HCT116 (cell line): ENCODE data around the gene ORM1. TPM values are rescaled to one million over a fixed set of nuclear protein-coding genes. Genes with fewer than 3 reads are reported as not detected.

Source experiments
- ATAC-seq: fragments of 200-7000 bp; cut with Tn5 transposase; 2 replicates; pipeline ENCODE4 v1.9.1; 2020; ENCODE audit warnings: mild to moderate bottlenecking, moderate library complexity
- BruUV-seq: library from RNA; stranded (reverse); fragments of 400-500 nt; replicated peaks from 2 replicates; lab custom pipeline; 2021; lab: Mats Ljungman, UMichigan
- CTCF ChIA-PET: fragments of 300-600 bp; sonication (Branson Sonifier 250); formaldehyde crosslinking; loops from one replicate; lab custom pipeline; 2021; ENCODE audit warnings: antibody characterized with exemption; lab: Charles Lee
- POLR2A ChIA-PET: fragments of 300-600, 350-600 bp; sonication (Branson Sonifier 250); formaldehyde crosslinking; loops from one replicate; lab custom pipeline; 2021; ENCODE audit warnings: antibody characterized with exemption; lab: Charles Lee
- RAD21 ChIA-PET, 2 experiments: fragments of 300-600 bp; sonication (Branson Sonifier 250); formaldehyde crosslinking; loops; one replicate each; lab custom pipeline; 2023; ENCODE audit warnings: low total read pairs in 2 of 2; ENCODE audit not compliant: uncharacterized antibody in 2 of 2, unreplicated experiment in 2 of 2, low non-redundant PET in 1 of 2; lab: Charles Lee
- DNase-seq: peaks from one replicate; pipeline ENCODE4 v3.0.0-alpha.2; 2010; ENCODE audit warnings: low read depth, low spot score
- H2AFZ ChIP-seq: fragments of 200-600 bp; shearing (Covaris generic), sonication (generic); 2 replicates; pipeline ENCODE4 v1.6.1; 2017; ENCODE audit warnings: low read depth, mixed run types, mixed read lengths, antibody characterized with exemption, low read length; ENCODE audit not compliant: poor library complexity, severe bottlenecking
- H3K27ac ChIP-seq: 2 replicates; pipeline ENCODE4 v1.5.1; 2012; ENCODE audit warnings: low read depth, low read length
- H3K27me3 ChIP-seq: fragments of 200-600 bp; sonication (generic); 2 replicates; pipeline ENCODE4 v1.6.1; 2016; ENCODE audit warnings: mixed run types, low read length, mixed read lengths; ENCODE audit not compliant: insufficient read depth
- H3K36me3 ChIP-seq, 2 experiments: fragments of 200-500 bp in 1 of 2; fragments of 200-600 bp in 1 of 2; sonication (Bioruptor generic) in 1 of 2; sonication (generic) in 1 of 2; 2 replicates each; pipeline versions ENCODE4 v1.5.1 to v1.6.1; 2014 to 2016; ENCODE audit warnings: low read length in 2 of 2, inconsistent platforms in 1 of 2, mixed read lengths in 1 of 2, mixed run types in 1 of 2; ENCODE audit not compliant: insufficient read depth in 2 of 2, control insufficient read depth in 1 of 2
- H3K4me1 ChIP-seq, 2 experiments: fragments of 200-600 bp in 1 of 2; sonication (generic) in 1 of 2; 2 replicates each; pipeline versions ENCODE4 v1.5.1 to v1.6.1; 2012 to 2017; ENCODE audit warnings: low read length in 2 of 2, inconsistent platforms in 1 of 2, mild to moderate bottlenecking in 1 of 2, mixed read lengths in 1 of 2, mixed run types in 1 of 2, moderate library complexity in 1 of 2; ENCODE audit not compliant: insufficient read depth in 2 of 2, control insufficient read depth in 1 of 2
- H3K4me2 ChIP-seq: fragments of 200-600 bp; sonication (generic); 2 replicates; pipeline ENCODE4 v1.6.1; 2017; ENCODE audit warnings: mixed run types, low read length, mixed read lengths
- H3K4me3 ChIP-seq, 2 experiments: fragments of 200-600 bp in 1 of 2; sonication (generic) in 1 of 2; replicated peaks in 1 of 2; 2 replicates each; pipeline ENCODE4 v1.5.1; 2011 to 2016; ENCODE audit warnings: low read length in 2 of 2, control low read depth in 1 of 2, low read depth in 1 of 2, mild to moderate bottlenecking in 1 of 2, mixed read lengths in 1 of 2, mixed run types in 1 of 2
- H3K79me2 ChIP-seq: fragments of 200-600 bp; sonication (generic); 2 replicates; pipeline ENCODE4 v1.6.1; 2017; ENCODE audit warnings: mild to moderate bottlenecking, mixed run types, low read length, moderate library complexity, mixed read lengths; ENCODE audit not compliant: insufficient read depth
- H3K9ac ChIP-seq: fragments of 200-600 bp; sonication (generic); 2 replicates; pipeline ENCODE4 v1.6.1; 2016; ENCODE audit warnings: low read length, mixed read lengths
- H3K9me2 ChIP-seq: fragments of 200-600 bp; sonication (generic), shearing (Covaris generic); 2 replicates; pipeline ENCODE4 v1.6.1; 2017; ENCODE audit warnings: mixed run types, mild to moderate bottlenecking, moderate library complexity; ENCODE audit not compliant: insufficient read depth
- H3K9me3 ChIP-seq, 2 experiments: fragments of 200-500 bp in 1 of 2; fragments of 200-600 bp in 1 of 2; sonication (Bioruptor generic) in 1 of 2; sonication (generic) in 1 of 2; 2 replicates each; pipeline ENCODE4 v1.6.1; 2014 to 2017; ENCODE audit warnings: low read length in 2 of 2, mixed read lengths in 2 of 2, inconsistent platforms in 1 of 2, low read depth in 1 of 2, mild to moderate bottlenecking in 1 of 2, mixed run types in 1 of 2, moderate library complexity in 1 of 2; ENCODE audit not compliant: control insufficient read depth in 1 of 2, insufficient read depth in 1 of 2
- H4K20me1 ChIP-seq: fragments of 200-600 bp; sonication (generic), shearing (Covaris generic); 2 replicates; pipeline ENCODE4 v1.6.1; 2017; ENCODE audit warnings: mixed run types, mild to moderate bottlenecking, moderate library complexity; ENCODE audit not compliant: insufficient read depth
- CEBPB ChIP-seq: IDR thresholded peaks from 2 replicates; pipeline ENCODE4 v1.6.1; 2012; ENCODE audit warnings: low read depth
- ELF1 ChIP-seq: IDR thresholded peaks from 2 replicates; pipeline ENCODE4 v1.6.1; 2012; ENCODE audit warnings: low read depth, borderline replicate concordance
- EZH2 ChIP-seq: fragments of 200-600 bp; sonication (generic); IDR thresholded peaks from 2 replicates; pipeline ENCODE4 v1.6.1; 2017; ENCODE audit warnings: antibody characterized with exemption, mixed run types
- EZH2phosphoT487 ChIP-seq: fragments of 200-600 bp; IDR thresholded peaks from 2 replicates; pipeline ENCODE4 v1.6.1; 2018; ENCODE audit warnings: antibody characterized with exemption, borderline replicate concordance
- FOSL1 ChIP-seq: IDR thresholded peaks from 2 replicates; pipeline ENCODE4 v1.6.1; 2012; ENCODE audit warnings: low read depth
- JUND ChIP-seq: IDR thresholded peaks from 2 replicates; pipeline ENCODE4 v1.6.1; 2012
- POLR2A ChIP-seq: IDR thresholded peaks from 2 replicates; pipeline ENCODE4 v1.7.0; 2011; ENCODE audit warnings: borderline replicate concordance; ENCODE audit not compliant: insufficient read depth, insufficient read length; ENCODE audit errors: extremely low read depth
- RAD21 ChIP-seq: IDR thresholded peaks from 2 replicates; pipeline ENCODE4 v1.6.1; 2012; ENCODE audit warnings: low read depth, mild to moderate bottlenecking
- SIN3A ChIP-seq: IDR thresholded peaks from 2 replicates; pipeline ENCODE4 v1.6.1; 2012; ENCODE audit warnings: low read depth
- SP1 ChIP-seq: IDR thresholded peaks from 2 replicates; pipeline ENCODE4 v1.6.1; 2012; ENCODE audit warnings: low read depth
- SRF ChIP-seq: IDR thresholded peaks from 2 replicates; pipeline ENCODE4 v1.6.1; 2012; ENCODE audit warnings: low read depth
- TCF7L2 ChIP-seq: IDR thresholded peaks from 2 replicates; pipeline ENCODE4 v1.7.0; 2011; ENCODE audit warnings: borderline replicate concordance, inconsistent platforms; ENCODE audit not compliant: insufficient read depth, insufficient read length; ENCODE audit errors: extremely low read depth
- YY1 ChIP-seq: IDR thresholded peaks from 2 replicates; pipeline ENCODE4 v1.6.1; 2011; ENCODE audit warnings: low read length, low read depth, moderate library complexity, mild to moderate bottlenecking; ENCODE audit not compliant: insufficient replicate concordance; ENCODE audit errors: extremely low read depth
- ZFX ChIP-seq: fragments of 450-650 bp; IDR thresholded peaks from 2 replicates; pipeline ENCODE4 v1.6.1; 2017
- ZNF274 ChIP-seq: fragments of 200-500 bp; sonication (Bioruptor generic); IDR thresholded peaks from 2 replicates; pipeline ENCODE4 v1.6.1; 2014; ENCODE audit warnings: mild to moderate bottlenecking, low read depth, low read length, inconsistent platforms
- intact Hi-C: fragments of 100-400 bp; cut with micrococcal nuclease; formaldehyde crosslinking; loops from 2 replicates; pipeline ENCODE4 v1.10.0; 2022
- total RNA-seq: library from RNA; stranded (reverse); gene quantifications from one replicate; pipeline ENCODE4 v1.2.1, GENCODE V29; 2021; ENCODE audit not compliant: unreplicated experiment
- TF ChIP-seq, protein P1 (sequence below): IDR thresholded peaks from 2 replicates; pipeline ENCODE4 v1.6.1; 2012; ENCODE audit warnings: low read depth
- TF ChIP-seq, protein P2 (sequence below): IDR thresholded peaks from 2 replicates; pipeline ENCODE4 v1.6.1; 2012
- TF ChIP-seq, protein P3 (sequence below): IDR thresholded peaks from 2 replicates; pipeline ENCODE4 v1.6.1; 2011; ENCODE audit warnings: mild to moderate bottlenecking, low read length, moderate library complexity; ENCODE audit not compliant: insufficient replicate concordance; ENCODE audit errors: extremely low read depth

The ORM1 gene
- total RNA-seq, 1 experiment from 2014 or later = 5.6 TPM

DNA sequence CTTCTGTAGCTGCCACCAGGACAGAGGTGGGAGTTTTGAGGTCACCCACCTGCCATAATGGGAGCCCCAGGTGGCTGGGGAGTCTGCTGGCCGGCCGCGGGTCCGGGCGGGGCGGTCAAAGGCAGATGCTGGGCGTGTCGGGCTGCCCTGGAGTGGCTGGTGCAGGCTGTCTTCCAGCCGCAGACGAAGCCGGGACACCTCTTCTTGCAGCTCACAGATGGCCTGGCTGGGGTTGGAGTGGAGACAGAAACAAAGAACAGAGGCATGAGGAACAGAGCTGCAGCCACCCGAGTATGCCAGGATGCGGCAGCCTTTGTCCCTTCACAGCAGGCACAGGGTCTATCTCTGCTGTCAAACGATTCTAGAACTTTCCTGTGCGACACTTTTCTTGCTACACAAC, 24.8 kb downstream of the ORM1 start:
- no peaks in the 10 kb centered on the region for H3K27me3 ChIP-seq
- RAD21 ChIA-PET = no interaction called here
- TF ChIP-seq SIN3A (no peak), CEBPB (no peak), RAD21 (no peak), EZH2phosphoT487 (no peak), FOSL1 (no peak), ZNF274 (no peak), JUND (no peak), SP1 (no peak), ZFX (no peak), YY1 (no peak), EZH2 (no peak), ELF1 (no peak), SRF (no peak), TCF7L2 (no peak), POLR2A (no peak)
- TF ChIP-seq, protein P1, sequence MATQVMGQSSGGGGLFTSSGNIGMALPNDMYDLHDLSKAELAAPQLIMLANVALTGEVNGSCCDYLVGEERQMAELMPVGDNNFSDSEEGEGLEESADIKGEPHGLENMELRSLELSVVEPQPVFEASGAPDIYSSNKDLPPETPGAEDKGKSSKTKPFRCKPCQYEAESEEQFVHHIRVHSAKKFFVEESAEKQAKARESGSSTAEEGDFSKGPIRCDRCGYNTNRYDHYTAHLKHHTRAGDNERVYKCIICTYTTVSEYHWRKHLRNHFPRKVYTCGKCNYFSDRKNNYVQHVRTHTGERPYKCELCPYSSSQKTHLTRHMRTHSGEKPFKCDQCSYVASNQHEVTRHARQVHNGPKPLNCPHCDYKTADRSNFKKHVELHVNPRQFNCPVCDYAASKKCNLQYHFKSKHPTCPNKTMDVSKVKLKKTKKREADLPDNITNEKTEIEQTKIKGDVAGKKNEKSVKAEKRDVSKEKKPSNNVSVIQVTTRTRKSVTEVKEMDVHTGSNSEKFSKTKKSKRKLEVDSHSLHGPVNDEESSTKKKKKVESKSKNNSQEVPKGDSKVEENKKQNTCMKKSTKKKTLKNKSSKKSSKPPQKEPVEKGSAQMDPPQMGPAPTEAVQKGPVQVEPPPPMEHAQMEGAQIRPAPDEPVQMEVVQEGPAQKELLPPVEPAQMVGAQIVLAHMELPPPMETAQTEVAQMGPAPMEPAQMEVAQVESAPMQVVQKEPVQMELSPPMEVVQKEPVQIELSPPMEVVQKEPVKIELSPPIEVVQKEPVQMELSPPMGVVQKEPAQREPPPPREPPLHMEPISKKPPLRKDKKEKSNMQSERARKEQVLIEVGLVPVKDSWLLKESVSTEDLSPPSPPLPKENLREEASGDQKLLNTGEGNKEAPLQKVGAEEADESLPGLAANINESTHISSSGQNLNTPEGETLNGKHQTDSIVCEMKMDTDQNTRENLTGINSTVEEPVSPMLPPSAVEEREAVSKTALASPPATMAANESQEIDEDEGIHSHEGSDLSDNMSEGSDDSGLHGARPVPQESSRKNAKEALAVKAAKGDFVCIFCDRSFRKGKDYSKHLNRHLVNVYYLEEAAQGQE = no peak
- TF ChIP-seq, protein P2, sequence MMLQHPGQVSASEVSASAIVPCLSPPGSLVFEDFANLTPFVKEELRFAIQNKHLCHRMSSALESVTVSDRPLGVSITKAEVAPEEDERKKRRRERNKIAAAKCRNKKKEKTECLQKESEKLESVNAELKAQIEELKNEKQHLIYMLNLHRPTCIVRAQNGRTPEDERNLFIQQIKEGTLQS = no peak
- TF ChIP-seq, protein P3, sequence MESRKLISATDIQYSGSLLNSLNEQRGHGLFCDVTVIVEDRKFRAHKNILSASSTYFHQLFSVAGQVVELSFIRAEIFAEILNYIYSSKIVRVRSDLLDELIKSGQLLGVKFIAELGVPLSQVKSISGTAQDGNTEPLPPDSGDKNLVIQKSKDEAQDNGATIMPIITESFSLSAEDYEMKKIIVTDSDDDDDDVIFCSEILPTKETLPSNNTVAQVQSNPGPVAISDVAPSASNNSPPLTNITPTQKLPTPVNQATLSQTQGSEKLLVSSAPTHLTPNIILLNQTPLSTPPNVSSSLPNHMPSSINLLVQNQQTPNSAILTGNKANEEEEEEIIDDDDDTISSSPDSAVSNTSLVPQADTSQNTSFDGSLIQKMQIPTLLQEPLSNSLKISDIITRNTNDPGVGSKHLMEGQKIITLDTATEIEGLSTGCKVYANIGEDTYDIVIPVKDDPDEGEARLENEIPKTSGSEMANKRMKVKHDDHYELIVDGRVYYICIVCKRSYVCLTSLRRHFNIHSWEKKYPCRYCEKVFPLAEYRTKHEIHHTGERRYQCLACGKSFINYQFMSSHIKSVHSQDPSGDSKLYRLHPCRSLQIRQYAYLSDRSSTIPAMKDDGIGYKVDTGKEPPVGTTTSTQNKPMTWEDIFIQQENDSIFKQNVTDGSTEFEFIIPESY = no peak
- intact Hi-C loops = no loop called here
- H3K9me3 ChIP-seq = no peaks in the 10 kb centered on the region
- H3K27ac ChIP-seq = no peak overlapping the region
- H4K20me1 ChIP-seq = no peaks in the 10 kb centered on the region
- no peak overlapping the region for H3K9ac ChIP-seq
- ATAC-seq (no peak), DNase-seq (no peak)
- no peak overlapping the region for H2AFZ ChIP-seq
- CTCF ChIA-PET = no interaction called here
- no peaks in the 10 kb centered on the region for H3K9me2 ChIP-seq
- no peaks in the 10 kb centered on the region for H3K79me2 ChIP-seq
- POLR2A ChIA-PET = no interaction called here
- no peak overlapping the region for H3K4me2 ChIP-seq
- peaks cover 0 to 4% of the 10 kb centered on the region in 2 experiments; a peak in 2 of 4 replicates for H3K36me3 ChIP-seq
- no peak overlapping the region for H3K4me3 ChIP-seq
- no TSS peak for BruUV-seq
- peaks cover 11 to 15% of the 10 kb centered on the region in 2 experiments; a peak in 3 of 4 replicates for H3K4me1 ChIP-seq
